OCI-LY3 (cell line): Measurements from ENCODE around the gene LILRA2.

Experiments
- H2AFZ ChIP-seq: fragments of 200-600, 300-600 bp; shearing (Covaris generic); 2 replicates; pipeline ENCODE4 v1.6.0; 2014; ENCODE audit warnings: antibody characterized with exemption, low read depth, low read length
- H3K27ac ChIP-seq: fragments of 200-600, 300-600 bp; sonication (generic); 2 replicates; pipeline ENCODE4 v1.5.1; 2014; ENCODE audit warnings: mild to moderate bottlenecking, low read length, moderate library complexity, mixed read lengths
- H3K27me3 ChIP-seq: fragments of 200-600, 300-600 bp; sonication (generic); 2 replicates; pipeline ENCODE4 v1.6.1; 2014; ENCODE audit warnings: low read depth, low read length, mixed read lengths
- H3K36me3 ChIP-seq: fragments of 200-600, 300-600 bp; sonication (generic); replicated peaks from 2 replicates; pipeline ENCODE3; 2014; ENCODE audit warnings: low read depth, low read length, mixed read lengths
- H3K4me1 ChIP-seq: fragments of 300-600, 200-600 bp; sonication (generic); 2 replicates; pipeline ENCODE4 v1.6.1; 2014; ENCODE audit warnings: low read length, mixed read lengths
- H3K4me2 ChIP-seq: fragments of 200-600, 300-600 bp; sonication (generic); 2 replicates; pipeline ENCODE4 v1.6.1; 2014; ENCODE audit warnings: low read length, mixed read lengths
- H3K4me3 ChIP-seq: fragments of 300-600, 200-600 bp; sonication (generic); 2 replicates; pipeline ENCODE4 v1.5.1; 2014; ENCODE audit warnings: antibody characterized with exemption, mild to moderate bottlenecking, low read length, moderate library complexity
- H3K79me2 ChIP-seq: fragments of 300-600, 200-600 bp; shearing (Covaris generic); 2 replicates; pipeline ENCODE4 v1.6.1; 2014; ENCODE audit warnings: mild to moderate bottlenecking, low read length, mixed read lengths
- H3K9ac ChIP-seq: fragments of 300-600, 200-600 bp; shearing (Covaris generic); 2 replicates; pipeline ENCODE4 v1.6.0; 2014; ENCODE audit warnings: mild to moderate bottlenecking, low read length, moderate library complexity
- H3K9me3 ChIP-seq: fragments of 200-600, 300-600 bp; shearing (Covaris generic); 2 replicates; pipeline ENCODE4 v1.6.1; 2014; ENCODE audit warnings: low read length, mixed read lengths; ENCODE audit not compliant: insufficient read depth
- H4K20me1 ChIP-seq: fragments of 200-600, 300-600 bp; sonication (generic); 2 replicates; pipeline ENCODE4 v1.6.1; 2016; ENCODE audit warnings: low read length, mixed read lengths; ENCODE audit not compliant: insufficient read depth
- EZH2phosphoT487 ChIP-seq: fragments of 200-600 bp; shearing (Covaris generic); IDR thresholded peaks from 2 replicates; pipeline ENCODE4 v1.6.1; 2018; ENCODE audit warnings: antibody characterized with exemption, mixed run types, low read depth
- TF ChIP-seq, protein P1 (sequence below): fragments of 200-600, 300-600 bp; sonication (generic); IDR thresholded peaks from 2 replicates; pipeline ENCODE4 v1.5.1; 2014; ENCODE audit warnings: antibody characterized with exemption, low read length, low read depth

The LILRA2 gene

DNA sequence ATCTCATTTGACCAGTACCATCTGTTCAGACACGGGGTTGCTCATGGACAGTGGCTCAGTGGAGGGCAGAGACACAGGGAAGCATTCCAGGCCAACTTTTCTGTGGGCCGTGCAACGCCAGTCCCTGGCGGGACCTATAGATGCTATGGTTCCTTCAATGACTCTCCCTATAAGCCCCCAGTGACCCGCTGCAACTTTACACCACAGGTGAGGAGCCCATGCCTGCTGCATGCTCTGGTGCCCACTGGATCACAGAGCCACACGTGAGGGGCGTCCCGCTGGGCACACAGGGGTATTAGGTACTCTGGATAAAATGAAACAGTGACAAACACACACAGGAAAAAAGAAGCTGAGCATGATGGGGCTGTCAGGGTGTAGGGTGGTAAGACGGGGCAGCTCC is 36.6 kb upstream of the LILRA2 start:
- H3K79me2 ChIP-seq: no peaks in the 10 kb centered on the region
- H3K27me3 ChIP-seq: peaks cover 58% of the 10 kb centered on the region
- H3K27ac ChIP-seq: no peak overlapping the region
- H3K9ac ChIP-seq: no peak overlapping the region
- H2AFZ ChIP-seq: no peak overlapping the region
- H3K9me3 ChIP-seq: no peaks in the 10 kb centered on the region
- H3K36me3 ChIP-seq: no peaks in the 10 kb centered on the region
- TF ChIP-seq EZH2phosphoT487: no peak
- TF ChIP-seq, protein P1, sequence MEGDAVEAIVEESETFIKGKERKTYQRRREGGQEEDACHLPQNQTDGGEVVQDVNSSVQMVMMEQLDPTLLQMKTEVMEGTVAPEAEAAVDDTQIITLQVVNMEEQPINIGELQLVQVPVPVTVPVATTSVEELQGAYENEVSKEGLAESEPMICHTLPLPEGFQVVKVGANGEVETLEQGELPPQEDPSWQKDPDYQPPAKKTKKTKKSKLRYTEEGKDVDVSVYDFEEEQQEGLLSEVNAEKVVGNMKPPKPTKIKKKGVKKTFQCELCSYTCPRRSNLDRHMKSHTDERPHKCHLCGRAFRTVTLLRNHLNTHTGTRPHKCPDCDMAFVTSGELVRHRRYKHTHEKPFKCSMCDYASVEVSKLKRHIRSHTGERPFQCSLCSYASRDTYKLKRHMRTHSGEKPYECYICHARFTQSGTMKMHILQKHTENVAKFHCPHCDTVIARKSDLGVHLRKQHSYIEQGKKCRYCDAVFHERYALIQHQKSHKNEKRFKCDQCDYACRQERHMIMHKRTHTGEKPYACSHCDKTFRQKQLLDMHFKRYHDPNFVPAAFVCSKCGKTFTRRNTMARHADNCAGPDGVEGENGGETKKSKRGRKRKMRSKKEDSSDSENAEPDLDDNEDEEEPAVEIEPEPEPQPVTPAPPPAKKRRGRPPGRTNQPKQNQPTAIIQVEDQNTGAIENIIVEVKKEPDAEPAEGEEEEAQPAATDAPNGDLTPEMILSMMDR: no peak
- H3K4me1 ChIP-seq: peaks cover 8% of the 10 kb centered on the region
- no peaks in the 10 kb centered on the region for H4K20me1 ChIP-seq
- no peak overlapping the region for H3K4me2 ChIP-seq
- no peak overlapping the region for H3K4me3 ChIP-seq

DNA sequence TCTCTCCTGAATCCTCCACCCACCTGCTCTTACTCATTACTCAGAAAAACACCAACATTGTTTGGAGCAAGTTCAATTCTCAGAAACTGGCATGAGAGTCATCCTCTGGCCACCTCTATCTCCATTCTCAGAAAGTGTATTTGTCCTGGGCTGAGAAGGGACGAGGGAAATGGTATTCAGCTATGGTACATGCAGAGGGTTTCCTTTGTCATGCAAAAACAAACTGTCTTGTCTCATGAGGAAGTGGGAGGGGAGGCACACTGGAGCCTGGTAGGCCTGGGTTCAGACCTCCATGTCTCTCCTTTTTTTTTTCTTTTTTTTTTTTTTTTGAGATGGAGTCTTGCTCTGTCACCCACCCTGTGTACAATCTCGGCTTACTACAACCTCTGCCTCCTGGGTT is 31.9 kb upstream of the LILRA2 start:
- no peak overlapping the region for H3K9ac ChIP-seq
- no peak overlapping the region for H3K4me3 ChIP-seq
- no peak overlapping the region for H3K4me2 ChIP-seq
- H2AFZ ChIP-seq: no peak overlapping the region
- TF ChIP-seq, protein P1: no peak
- no peak for TF ChIP-seq EZH2phosphoT487
- H3K79me2 ChIP-seq: no peaks in the 10 kb centered on the region
- H3K27me3 ChIP-seq: peaks cover 20% of the 10 kb centered on the region
- H4K20me1 ChIP-seq: no peaks in the 10 kb centered on the region
- no peaks in the 10 kb centered on the region for H3K36me3 ChIP-seq
- no peaks in the 10 kb centered on the region for H3K4me1 ChIP-seq
- H3K27ac ChIP-seq: no peak overlapping the region
- H3K9me3 ChIP-seq: no peaks in the 10 kb centered on the region

DNA sequence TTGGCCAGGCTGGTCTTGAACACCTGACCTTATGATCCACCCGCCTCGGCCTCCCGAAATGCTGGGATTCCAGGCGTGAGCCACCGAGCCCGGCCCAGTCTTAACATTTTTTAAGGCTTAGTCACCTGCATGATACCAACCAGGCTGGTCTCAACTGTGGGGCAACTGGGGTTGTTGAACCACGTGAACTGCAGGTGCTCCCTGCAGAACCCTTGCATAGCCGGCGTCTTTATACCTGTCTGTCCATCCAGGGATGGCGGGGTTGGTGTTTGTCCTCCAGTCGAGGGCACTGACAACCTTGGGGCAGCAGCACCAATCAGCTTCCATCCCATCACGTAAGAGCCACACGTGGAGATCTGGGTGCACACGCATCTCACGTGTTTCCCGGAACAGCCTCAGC is 24.8 kb upstream of the LILRA2 start:
- H4K20me1 ChIP-seq: no peaks in the 10 kb centered on the region
- H3K79me2 ChIP-seq: no peaks in the 10 kb centered on the region
- H3K27me3 ChIP-seq: peaks cover 13% of the 10 kb centered on the region; the same call in 1 of the 2 replicates
- no peak overlapping the region for H3K4me3 ChIP-seq
- no peak overlapping the region for H2AFZ ChIP-seq
- no peaks in the 10 kb centered on the region for H3K4me1 ChIP-seq
- TF ChIP-seq, protein P1: no peak
- no peak for TF ChIP-seq EZH2phosphoT487
- no peak overlapping the region for H3K27ac ChIP-seq
- no peak overlapping the region for H3K9ac ChIP-seq
- H3K4me2 ChIP-seq: no peak overlapping the region
- H3K36me3 ChIP-seq: no peaks in the 10 kb centered on the region
- no peaks in the 10 kb centered on the region for H3K9me3 ChIP-seq

DNA sequence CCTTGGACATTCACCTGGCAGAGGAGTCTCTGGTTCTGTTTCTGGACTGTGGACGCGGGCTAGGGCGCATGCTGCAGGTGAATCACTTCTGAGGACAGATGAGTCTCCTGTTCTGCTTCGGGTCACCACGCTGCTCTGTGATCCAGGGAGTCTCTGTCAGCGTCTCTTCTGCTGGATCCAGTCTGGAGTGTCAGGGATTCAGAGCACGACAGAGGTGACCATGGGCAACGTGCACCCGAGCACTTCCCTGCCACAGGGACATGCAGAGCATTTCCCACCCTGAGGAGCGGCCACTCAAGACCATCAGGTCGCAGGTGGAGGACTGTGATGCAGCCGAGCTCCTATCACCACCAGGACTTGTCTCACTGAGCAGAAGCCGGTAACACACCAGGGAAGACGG is 24.4 kb upstream of the LILRA2 start:
- Histone ChIP-seq H3K27ac (no peak overlapping the region), H3K36me3 (no peaks in the 10 kb centered on the region), H4K20me1 (no peaks in the 10 kb centered on the region), H3K27me3 (peaks cover 13% of the 10 kb centered on the region; the same call in 1 of the 2 replicates), H3K79me2 (no peaks in the 10 kb centered on the region), H2AFZ (no peak overlapping the region), H3K4me1 (no peaks in the 10 kb centered on the region), H3K9me3 (no peaks in the 10 kb centered on the region), H3K4me3 (no peak overlapping the region), H3K4me2 (no peak overlapping the region), H3K9ac (no peak overlapping the region)
- no peak for TF ChIP-seq EZH2phosphoT487
- TF ChIP-seq, protein P1: no peak
